ENCODE results near the gene FCN3. TPM values are rescaled to one million over a fixed set of nuclear protein-coding genes. Genes with fewer than 3 reads are reported as not detected.

The FCN3 gene
- polyA plus RNA-seq, 6 donors from 2014 or later = not detected

DNA sequence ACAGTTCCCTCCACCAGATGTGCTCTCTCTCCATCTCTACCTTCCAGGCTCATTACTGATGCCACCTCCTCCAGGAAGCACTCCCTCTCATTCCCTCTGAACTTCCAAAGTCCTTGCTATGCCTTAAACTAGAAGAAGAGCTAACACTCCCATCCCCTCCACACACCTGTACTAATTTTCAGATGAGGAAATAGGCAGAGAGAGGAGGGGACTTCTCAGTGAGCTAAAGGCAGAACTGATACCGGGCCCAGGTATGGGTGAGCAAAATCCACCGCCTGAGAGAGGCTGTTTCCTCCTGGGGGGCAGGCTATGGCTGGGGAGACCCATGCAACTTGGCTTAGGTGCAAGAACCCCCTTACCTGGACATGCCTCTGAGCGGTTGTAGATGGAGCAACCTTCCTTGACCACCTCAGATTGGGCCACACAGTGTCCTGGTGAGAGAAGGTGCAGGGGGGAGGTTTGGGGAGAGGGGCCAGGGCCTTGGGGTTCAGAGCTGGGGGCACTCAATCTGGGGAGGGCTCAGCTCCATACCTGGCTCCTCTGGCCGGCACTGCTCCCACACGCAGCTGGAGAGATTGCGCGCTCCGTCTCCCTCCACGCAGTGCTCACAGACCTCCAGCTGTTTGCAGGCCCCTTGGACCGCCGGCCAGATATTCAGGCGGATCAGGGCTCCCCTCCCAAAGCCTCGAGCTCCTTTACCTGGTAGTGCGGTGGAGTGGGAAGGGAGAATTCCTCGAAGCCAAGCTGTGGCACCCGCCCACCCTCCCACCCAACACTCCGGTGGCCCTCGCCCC is 7.5 kb upstream of the FCN3 start:
- Mint-ChIP-seq H3K27me3 (peaks cover 0 to 5% (median 5%) of the 10 kb centered on the region in 3 donors), H3K4me1 (peaks cover 8 to 18% (median 12%) of the 10 kb centered on the region in 3 donors), H3K27ac (peak overlapping the region in 2 of 6 donors; percentile 8 to 89), H3K9me3 (no peaks in the 10 kb centered on the region), H3K4me3 (no peak overlapping the region), H3K36me3 (no peaks in the 10 kb centered on the region)
- DNase-seq = peak; percentile 29
- ATAC-seq (ENCODE audit: low read depth in 2 of 2) = peak; percentile 95 to 97

DNA sequence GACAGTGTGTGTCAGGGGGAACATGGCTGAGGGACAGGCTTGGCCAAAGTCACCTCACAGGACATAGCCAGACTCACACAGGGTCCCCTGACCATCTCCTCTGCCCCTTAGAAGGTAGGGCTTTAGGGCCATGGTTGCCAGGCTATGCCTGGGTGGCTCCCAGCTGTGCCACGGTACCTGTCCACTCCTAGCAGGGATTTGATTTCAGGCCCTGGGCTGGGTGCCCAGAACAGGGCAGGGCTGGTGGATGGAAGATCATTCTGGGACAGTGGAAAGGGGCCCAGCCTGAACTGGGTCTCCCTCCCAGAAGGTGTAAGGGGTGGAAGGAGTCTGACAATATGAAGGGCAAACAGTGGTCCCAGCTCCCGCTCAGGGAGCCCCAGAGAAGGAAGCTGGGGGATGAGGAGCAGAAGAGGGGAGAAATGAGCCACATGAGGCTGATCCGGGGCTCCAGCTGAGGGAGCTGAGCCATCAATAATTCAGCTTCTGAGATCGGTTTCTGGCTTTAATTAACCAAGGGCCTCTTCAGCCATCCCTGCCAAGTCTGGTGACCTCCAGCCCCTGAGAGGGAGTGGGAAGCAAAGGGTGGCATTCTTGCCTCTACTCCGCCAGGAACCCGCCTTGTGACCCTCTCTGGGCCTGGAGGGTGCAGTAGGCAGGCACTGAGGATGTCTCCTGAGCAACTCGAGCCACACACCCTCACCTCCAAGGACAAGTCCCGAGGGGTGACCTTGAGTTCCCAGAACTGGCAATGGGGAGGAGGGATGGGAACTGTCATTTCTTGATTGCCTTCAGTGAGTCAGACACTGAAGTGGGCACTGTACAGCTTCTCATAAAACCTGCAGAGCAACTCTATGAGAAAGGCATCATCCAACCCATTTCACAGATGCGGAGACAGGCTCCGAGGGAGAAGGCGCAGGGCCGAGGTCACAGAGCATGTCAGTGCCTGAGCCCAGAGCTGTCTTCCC is 6.4 kb upstream of the FCN3 start:
- H3K4me1 Mint-ChIP-seq = peaks cover 8 to 18% (median 12%) of the 10 kb centered on the region in 3 donors
- no peak overlapping the region for H3K4me3 Mint-ChIP-seq
- no peak for DNase-seq
- H3K27me3 Mint-ChIP-seq = peaks cover 0 to 5% (median 0%) of the 10 kb centered on the region in 3 donors
- no peak for ATAC-seq (ENCODE audit: low read depth in 2 of 2)
- no peaks in the 10 kb centered on the region for H3K9me3 Mint-ChIP-seq
- H3K36me3 Mint-ChIP-seq = no peaks in the 10 kb centered on the region
- H3K27ac Mint-ChIP-seq = no peak overlapping the region

DNA sequence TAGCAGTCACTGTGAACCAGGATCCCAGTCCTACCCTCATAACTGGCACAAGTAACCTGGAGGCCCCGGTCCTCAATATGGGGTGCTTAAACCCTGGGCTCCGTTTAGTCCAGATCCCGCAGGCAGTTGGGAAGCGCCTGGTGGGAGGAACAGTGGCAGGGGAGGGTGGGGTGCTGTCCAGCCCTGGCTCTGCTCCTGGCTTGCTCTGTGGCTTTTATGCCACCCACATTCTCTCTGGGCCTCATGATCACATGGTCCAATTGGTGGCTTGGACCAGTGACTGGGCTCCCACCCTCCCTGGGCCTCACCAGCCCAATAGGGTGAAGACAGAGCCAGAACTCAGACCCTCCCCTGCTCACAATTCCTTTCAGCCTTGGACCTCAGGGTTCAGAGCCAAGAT is 5.6 kb upstream of the FCN3 start:
- H3K4me3 Mint-ChIP-seq = no peak overlapping the region
- no peak for DNase-seq
- peaks cover 0 to 5% (median 0%) of the 10 kb centered on the region in 3 donors for H3K27me3 Mint-ChIP-seq
- H3K9me3 Mint-ChIP-seq = no peaks in the 10 kb centered on the region
- H3K4me1 Mint-ChIP-seq = peaks cover 8 to 18% (median 16%) of the 10 kb centered on the region in 3 donors
- no peak for ATAC-seq (ENCODE audit: low read depth in 2 of 2)
- H3K27ac Mint-ChIP-seq = no peak overlapping the region
- no peaks in the 10 kb centered on the region for H3K36me3 Mint-ChIP-seq

DNA sequence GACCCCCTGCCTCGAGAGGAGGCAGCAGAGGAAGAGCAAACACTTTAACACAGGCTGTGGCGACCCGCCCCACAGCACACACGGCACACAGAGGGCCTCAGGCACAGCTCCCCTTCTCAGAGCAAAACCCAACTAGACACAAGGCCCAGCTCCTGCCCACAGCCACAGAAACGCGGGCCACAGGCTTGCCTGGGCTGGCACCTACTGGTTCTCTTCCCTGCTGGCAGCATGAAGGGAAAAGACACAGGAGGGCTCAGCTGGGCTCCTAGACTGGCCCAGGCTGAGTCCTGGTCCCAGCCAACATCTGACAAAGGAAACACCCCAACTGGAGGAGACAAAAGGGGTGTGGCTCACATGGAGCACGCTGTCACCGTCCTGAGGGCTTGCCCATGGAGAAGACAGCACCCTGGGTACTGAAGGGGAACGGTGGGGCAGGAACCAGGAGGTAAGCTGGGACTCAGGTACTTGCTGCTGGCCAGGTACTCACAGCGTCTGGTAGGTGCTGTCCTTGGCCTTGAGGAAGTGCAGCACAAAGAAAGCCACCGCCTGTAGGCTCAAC is 5.0 kb upstream of the FCN3 start:
- H3K27ac Mint-ChIP-seq = no peak overlapping the region
- no peaks in the 10 kb centered on the region for H3K9me3 Mint-ChIP-seq
- H3K4me3 Mint-ChIP-seq = no peak overlapping the region
- H3K27me3 Mint-ChIP-seq = peaks cover 0 to 5% (median 0%) of the 10 kb centered on the region in 3 donors
- ATAC-seq (ENCODE audit: low read depth in 2 of 2) (no peak), DNase-seq (no peak)
- H3K36me3 Mint-ChIP-seq = no peaks in the 10 kb centered on the region
- H3K4me1 Mint-ChIP-seq = peaks cover 10 to 18% (median 17%) of the 10 kb centered on the region in 3 donors

DNA sequence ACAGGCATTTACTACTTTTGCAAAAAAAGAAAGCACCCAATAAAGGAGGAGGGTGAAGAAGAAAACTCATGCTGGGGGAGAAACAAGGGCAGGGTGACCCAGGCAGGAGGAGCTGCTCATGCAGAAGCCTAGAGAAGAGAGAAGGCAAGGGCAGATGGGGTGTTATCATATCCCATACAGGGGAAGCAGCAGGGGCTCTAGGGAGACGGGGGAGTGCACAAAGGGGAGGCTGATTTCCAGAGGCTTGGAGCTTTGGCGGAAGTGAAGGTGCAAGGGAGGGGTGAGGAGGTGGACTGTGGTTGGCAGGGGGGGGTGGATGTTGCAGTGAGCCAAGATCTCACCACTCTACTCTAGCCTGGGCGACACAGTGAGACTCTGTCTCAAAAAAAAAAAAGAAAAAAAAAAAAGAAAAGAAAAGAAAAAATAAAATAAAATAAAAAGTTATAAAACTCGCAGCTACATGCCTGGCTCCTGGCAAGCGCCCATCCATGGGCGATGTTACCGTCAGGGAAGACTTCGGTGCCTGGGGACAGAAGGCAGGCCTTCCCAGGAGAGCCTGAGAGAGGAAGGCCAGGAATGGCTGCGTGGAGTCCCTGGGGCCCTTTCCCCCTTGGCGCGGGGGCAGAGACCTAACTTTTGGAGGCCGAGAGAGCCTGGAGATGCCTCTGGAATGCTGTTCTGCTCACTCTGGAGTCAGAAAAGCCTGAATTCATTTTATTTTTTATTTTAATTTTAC is 3.3 kb upstream of the FCN3 start:
- DNase-seq = no peak
- no peak overlapping the region for H3K4me3 Mint-ChIP-seq
- peaks cover 14 to 17% (median 14%) of the 10 kb centered on the region in 3 donors for H3K4me1 Mint-ChIP-seq
- no peaks in the 10 kb centered on the region for H3K27me3 Mint-ChIP-seq
- ATAC-seq (ENCODE audit: low read depth in 2 of 2) = no peak
- peak overlapping the region in 2 of 6 donors; percentile 74 to 80 for H3K27ac Mint-ChIP-seq
- H3K9me3 Mint-ChIP-seq = no peaks in the 10 kb centered on the region
- no peaks in the 10 kb centered on the region for H3K36me3 Mint-ChIP-seq

DNA sequence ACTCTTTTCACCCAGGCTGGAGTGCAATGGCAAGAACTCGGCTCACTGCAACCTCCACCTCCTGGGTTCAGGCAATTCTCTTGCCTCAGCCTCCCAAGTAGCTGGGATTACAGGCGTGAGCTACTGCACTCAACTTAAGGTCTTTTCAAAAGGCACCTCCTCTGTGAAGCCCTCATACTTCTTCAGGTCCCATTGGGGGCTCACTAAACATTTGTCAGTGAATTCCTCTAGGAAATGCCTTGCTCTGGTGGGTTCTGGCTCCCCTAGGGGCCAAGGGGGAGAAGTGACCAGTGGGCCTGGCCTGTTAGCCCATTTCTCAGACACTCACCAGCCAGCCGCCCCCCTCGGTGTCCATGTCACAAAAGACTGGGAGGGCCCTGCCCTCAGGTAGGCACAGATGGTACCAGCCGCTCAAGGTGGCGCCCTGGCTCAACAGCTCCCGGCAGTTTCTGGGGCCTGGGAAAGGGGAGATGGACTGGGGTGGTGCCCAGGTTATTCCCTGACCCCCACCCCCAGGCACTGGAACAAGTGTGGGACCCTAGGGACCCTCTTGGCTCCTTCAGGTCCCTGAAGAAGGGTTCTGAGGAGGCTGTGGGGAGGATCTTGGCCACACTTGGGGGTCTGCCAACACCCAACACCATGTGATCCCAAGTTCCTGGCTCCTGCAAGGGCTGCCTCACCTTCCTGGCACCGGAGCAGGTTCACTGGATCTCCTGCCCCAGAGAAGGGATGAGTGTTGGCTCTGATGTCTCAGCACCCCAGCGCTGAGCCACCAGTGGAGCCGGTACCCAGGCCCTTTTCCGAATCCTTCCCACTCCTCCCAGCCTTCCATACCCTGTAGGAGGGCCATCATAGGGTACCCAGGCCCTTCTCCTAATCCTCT is 1.6 kb downstream of the FCN3 start:
- H3K4me3 Mint-ChIP-seq = peak overlapping the region in 1 of 8 donors; percentile 63
- ATAC-seq (ENCODE audit: low read depth in 2 of 2) = no peak
- H3K9me3 Mint-ChIP-seq = no peaks in the 10 kb centered on the region
- no peak for DNase-seq
- peaks cover 26 to 42% (median 39%) of the 10 kb centered on the region in 3 donors for H3K4me1 Mint-ChIP-seq
- no peaks in the 10 kb centered on the region for H3K36me3 Mint-ChIP-seq
- peak overlapping the region in 1 of 6 donors; percentile 74 for H3K27ac Mint-ChIP-seq
- no peaks in the 10 kb centered on the region for H3K27me3 Mint-ChIP-seq

DNA sequence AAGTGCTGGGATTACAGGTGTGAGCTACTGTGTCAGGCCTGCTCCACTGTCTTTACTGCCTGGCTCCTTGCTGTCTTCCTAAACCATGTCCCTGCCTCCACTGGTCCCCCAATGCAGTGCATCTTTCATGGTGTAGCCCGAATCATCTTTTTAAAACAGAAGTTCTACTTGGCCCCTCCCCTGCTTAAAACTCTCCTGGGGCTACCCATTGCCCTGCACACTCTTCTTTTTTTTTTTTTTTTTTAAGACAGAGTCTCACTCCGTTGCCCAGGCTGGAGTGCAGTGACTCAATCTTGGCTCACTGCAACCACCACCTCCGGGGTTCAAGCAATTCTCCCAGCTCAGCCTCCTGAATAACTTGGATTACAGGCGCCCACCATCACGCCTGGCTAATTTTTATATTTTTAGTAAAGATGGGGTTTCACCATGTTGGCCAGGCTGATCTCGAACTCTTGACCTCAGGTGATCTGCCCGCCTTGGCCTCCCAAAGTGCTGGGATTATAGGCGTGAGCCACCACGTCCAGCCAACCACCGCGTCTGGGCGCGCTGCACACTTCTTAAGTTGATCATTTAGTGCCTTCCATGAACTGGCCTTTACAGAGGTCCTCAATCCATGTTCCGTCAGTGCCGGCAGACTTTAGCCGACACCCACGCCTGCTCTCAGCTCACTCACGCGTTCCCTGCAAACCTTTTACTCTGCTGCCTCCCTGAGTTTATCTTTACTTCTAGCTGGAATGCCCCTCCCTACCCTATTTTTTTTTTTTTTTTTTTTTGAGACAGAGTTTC is 2.4 kb downstream of the FCN3 start:
- Mint-ChIP-seq H3K4me3 (peak overlapping the region in 5 of 8 donors; percentile 16 to 79 (median 50)), H3K27me3 (no peaks in the 10 kb centered on the region), H3K4me1 (peaks cover 31 to 48% (median 39%) of the 10 kb centered on the region in 3 donors), H3K36me3 (no peaks in the 10 kb centered on the region), H3K27ac (peak overlapping the region in 4 of 6 donors; percentile 46 to 92 (median 62)), H3K9me3 (no peaks in the 10 kb centered on the region)
- DNase-seq = no peak
- ATAC-seq (ENCODE audit: low read depth in 2 of 2) = peak; percentile 28 to 30

DNA sequence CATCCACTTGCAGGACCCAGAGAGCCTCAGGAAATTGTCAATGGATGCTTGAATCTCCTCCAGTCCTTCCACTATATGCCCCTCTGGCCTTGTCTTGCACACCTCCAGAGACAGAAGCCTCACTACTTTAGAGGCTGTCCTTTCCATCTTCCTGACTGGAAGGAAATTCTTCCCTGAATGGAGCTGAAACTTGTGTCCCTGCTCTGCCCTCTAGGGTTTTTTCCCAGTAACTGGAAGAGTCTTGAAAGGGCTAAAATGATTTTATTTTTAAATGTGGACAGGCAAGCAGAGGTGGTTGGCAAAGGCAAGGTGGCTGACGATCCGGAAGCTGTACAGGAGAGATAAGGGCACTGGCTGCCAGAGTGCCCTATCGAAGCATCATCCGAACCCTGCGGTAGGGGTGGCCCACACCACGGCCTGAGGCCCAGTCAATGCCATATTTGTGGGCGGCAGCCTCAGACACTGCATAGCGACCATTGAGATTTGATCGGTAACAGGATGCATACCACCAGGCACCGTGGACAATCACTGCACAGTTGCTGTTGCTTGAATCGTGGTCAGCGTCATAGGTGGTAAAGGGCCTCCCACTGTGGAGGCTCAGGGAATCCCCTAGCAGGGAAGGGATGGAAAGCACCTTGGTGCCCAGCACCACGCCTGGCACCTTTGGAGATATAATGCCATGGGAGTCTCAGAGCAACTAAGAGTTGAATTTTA is 5.6 kb downstream of the FCN3 start:
- Mint-ChIP-seq H3K27me3 (no peaks in the 10 kb centered on the region), H3K27ac (peak overlapping the region in 5 of 6 donors; percentile 7 to 91 (median 46)), H3K9me3 (no peaks in the 10 kb centered on the region), H3K36me3 (no peaks in the 10 kb centered on the region), H3K4me3 (peak overlapping the region; percentile 32 to 90 (median 78)), H3K4me1 (peaks cover 42 to 71% (median 60%) of the 10 kb centered on the region in 3 donors)
- ATAC-seq (ENCODE audit: low read depth in 2 of 2) (peak; percentile 6 to 12), DNase-seq (no peak)

DNA sequence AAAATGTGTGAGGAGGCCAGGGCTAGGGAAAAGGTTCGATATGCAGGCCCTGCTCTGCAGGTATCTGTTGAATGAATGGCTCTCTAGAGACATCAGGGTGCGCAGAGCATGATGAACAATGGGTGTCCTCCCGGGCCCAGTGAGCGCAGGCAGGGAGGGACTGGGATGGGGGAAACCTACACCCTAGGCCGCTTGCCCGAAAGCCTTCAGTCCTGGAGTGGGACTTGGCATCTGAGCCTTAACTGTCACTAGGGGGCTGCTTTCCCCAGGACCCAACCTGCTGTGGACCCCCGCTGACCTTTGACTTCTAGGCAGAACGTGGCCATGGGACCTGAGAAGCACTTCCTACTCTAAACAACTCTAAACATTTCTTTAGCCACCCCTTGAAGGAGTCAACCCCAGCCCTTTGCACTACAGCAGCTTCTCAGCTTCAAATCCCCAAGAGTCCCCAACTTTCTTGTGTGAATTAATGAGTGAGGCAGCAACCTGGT is 7.4 kb downstream of the FCN3 start:
- ATAC-seq (ENCODE audit: low read depth in 2 of 2) (no peak), DNase-seq (no peak)
- Mint-ChIP-seq H3K27me3 (no peaks in the 10 kb centered on the region), H3K36me3 (no peaks in the 10 kb centered on the region), H3K9me3 (no peaks in the 10 kb centered on the region), H3K4me1 (peaks cover 46 to 74% (median 68%) of the 10 kb centered on the region in 3 donors), H3K4me3 (peak overlapping the region; percentile 75 to 88 (median 83)), H3K27ac (peak overlapping the region in 2 of 6 donors; percentile 75 to 89)

DNA sequence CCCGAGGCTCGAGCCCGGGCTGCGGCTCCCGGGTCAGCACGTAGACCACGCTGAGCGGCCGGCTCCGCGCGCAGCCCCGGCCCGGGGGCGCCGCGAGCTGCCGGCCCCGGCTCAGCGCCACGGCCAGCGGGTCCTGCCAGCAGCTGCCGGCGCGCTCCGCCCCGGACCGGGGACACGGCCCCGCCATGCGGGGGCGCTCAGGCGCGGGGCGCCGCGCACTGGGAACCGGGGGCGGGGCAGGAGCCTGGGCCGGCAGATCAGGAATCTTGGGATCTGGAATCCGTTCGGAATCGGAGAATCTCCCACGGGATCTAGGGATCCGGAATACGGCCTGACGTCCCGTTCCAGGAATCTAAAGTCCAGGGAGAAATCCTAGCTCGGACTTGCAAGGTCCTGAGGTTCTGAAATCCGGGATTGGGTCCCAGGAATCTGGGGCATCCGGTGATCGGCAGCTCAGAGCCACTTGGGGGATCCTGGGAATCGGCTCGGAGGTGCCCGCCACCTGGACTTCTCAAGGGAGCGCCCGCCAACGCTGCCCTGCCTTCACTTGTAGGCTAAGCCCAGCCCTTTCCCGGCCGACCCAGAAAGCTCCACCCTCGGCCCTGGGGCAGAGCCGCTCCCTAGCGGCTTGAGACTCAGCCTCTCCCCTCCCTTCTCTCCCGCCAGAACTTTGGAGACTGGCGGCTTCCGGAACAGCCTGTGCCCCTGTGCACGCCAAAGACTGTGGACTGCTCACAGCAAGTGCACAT is 8.0 kb downstream of the FCN3 start, which contains the start of gene MAP3K6:
MAP3K6 (minus strand) TSS at position 551 of the 749 bp plus-strand sequence; CDS start at position 187, 364 bp downstream.
- Mint-ChIP-seq H3K27ac (peak within 1 kb of the TSS in 2 of 6 donors; percentile 75 to 89), H3K27me3 (no peaks in the 10 kb centered on the region), H3K4me3 (peak within 1 kb of the TSS; percentile 88 to 97 (median 92)), H3K4me1 (peaks cover 41 to 67% (median 62%) of the 10 kb centered on the region in 3 donors), H3K36me3 (no peaks in the 10 kb centered on the region), H3K9me3 (no peaks in the 10 kb centered on the region)
- ATAC-seq (ENCODE audit: low read depth in 2 of 2) (peak; percentile 15 to 19), DNase-seq (no peak)
